Ovary (tissue), 9 donors: ENCODE measurements around the gene GABPB2. TPM values are rescaled to one million over a fixed set of nuclear protein-coding genes. Genes with fewer than 3 reads are reported as not detected.

ENCODE experiments used
- DNase-seq, 5 donors: peaks; one replicate each; pipeline ENCODE4 v3.0.0-alpha.2; 2019 to 2020
- H3K27ac ChIP-seq, 2 donors: fragments of 200-600 bp; one replicate each; pipeline versions ENCODE4 v1.5.1 to v1.8.0; 2019 to 2022
- H3K27me3 ChIP-seq: fragments of 200-600 bp; one replicate; pipeline ENCODE4 v1.8.0; 2022
- H3K36me3 ChIP-seq: fragments of 200-600 bp; sonication (generic); one replicate; pipeline ENCODE4 v1.5.1; 2019
- H3K4me1 ChIP-seq: one replicate; pipeline ENCODE4 v1.8.1; 2013; ENCODE audit warnings: mild to moderate bottlenecking, moderate library complexity; ENCODE audit not compliant: insufficient read depth
- H3K4me3 ChIP-seq: fragments of 200-600 bp; sonication (generic); one replicate; pipeline ENCODE4 v1.5.1; 2017
- H3K9me3 ChIP-seq, 2 donors: fragments of 200-600 bp in 1 of 2; sonication (generic) in 1 of 2; one replicate each; pipeline versions ENCODE4 v1.5.1 to v1.8.1; 2013 to 2019; ENCODE audit warnings: mild to moderate bottlenecking in 1 of 2, moderate library complexity in 1 of 2
- EP300 ChIP-seq: sonication (generic); formaldehyde crosslinking; IDR thresholded peaks from one replicate; pipeline ENCODE4 v1.6.1; 2017; ENCODE audit warnings: antibody characterized with exemption
- POLR2A ChIP-seq: fragments of 450-650 bp; IDR thresholded peaks from one replicate; pipeline ENCODE4 v1.6.1; 2017; ENCODE audit warnings: antibody characterized with exemption, mild to moderate bottlenecking, moderate library complexity
- WGBS, 3 donors: extraction: QIAGEN DNeasy Blood & Tissue Kit in 1 of 3; methylation state at CpG; one replicate each; pipeline versions ENCODE4 v1.1.5 to v1.1.7; 2013 to 2017; 5-methylcytosine and 5-hydroxymethylcytosine counted together
- intact Hi-C, 4 donors: fragments of 100-400 bp; cut with DNase I; formaldehyde crosslinking; loops; one replicate each; pipeline versions ENCODE4 v1.11.0 to v1.15.1; 2022 to 2023
- polyA plus RNA-seq, 2 donors: library from polyadenylated mRNA; stranded (reverse); fragments of 200-250 nt in 1 of 2; fragments of 350-450 nt in 1 of 2; fragmentation: Illumina TruSeq in 1 of 2; extraction: RNeasy Lipid Tissue Mini Kit (QIAGEN cat#74804) in 1 of 2; gene quantifications; one replicate each; pipeline ENCODE4 v1.2.3, GENCODE V29; 2013 to 2014
- small RNA-seq: library from RNA; depleted of rRNA; stranded (forward); fragments of <200 nt; gene quantifications from one replicate; pipeline ENCODE3, GENCODE V24; 2016
- total RNA-seq, 7 donors: library from RNA; depleted of rRNA in 2 of 7; stranded (reverse); fragments of >200 nt in 2 of 7; fragmentation: NEBNext Ultra II Directional in 3 of 7; extraction: Animal tissue kit (Norgen Biotek cat#: 25700) in 3 of 7; gene quantifications; one replicate each; pipeline versions ENCODE4 v1.1.0 to v1.2.4, GENCODE V29; 2016 to 2023
- TF ChIP-seq, protein P1 (sequence below), 3 donors: fragments of 450-650 bp in 2 of 3; fragments of 200-600 bp in 1 of 3; IDR thresholded peaks; one replicate each; pipeline versions ENCODE4 v1.5.1 to v1.8.0; 2016 to 2022; ENCODE audit warnings: antibody characterized with exemption in 3 of 3, mild to moderate bottlenecking in 1 of 3
- donor health status: DM: no; HTN: no; CAD: no; lungs with moderate emphysema.
- donor health status: DM: no; HTN: no; CAD: no.
- donor health status: Bipolar disorder and iron deficiency.
- donor health status: DM: yes; HTN: yes; CAD: no.
- donor health status: DM: no; HTN: no; CAD: no.
- donor health status: DM: yes; HTN: yes; CAD: no.

GABPB2 gene
- total and polyA plus RNA-seq, 9 donors, result 11.4 to 28.1 (median 20.6) TPM

DNA sequence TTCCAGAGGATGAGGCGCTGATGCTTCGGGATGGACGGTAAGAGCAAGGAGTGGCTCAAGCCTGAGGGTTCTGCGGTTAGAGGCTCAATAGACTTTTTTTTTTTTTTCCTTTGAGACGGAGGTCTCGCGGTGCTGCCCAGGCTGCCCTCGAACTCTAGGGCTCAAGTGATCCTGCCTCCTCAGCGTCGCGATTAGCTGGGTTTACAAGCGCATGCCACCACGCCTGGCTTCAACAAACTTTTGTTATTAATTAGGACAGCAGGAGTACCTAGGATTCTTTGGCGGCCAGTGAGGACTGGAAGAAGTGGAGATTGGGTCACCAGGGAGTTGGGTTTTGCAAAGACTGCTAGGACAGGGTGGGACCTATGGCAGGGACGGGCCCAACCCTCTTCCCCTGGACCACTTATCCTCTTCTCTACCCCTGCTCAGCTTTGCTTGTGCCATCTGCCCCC is 96.0 kb downstream of the GABPB2 start:
- H3K27me3 ChIP-seq, result no peaks in the 10 kb centered on the region
- WGBS, 3 donors, result 3 to 4% (median 3%) methylated on average over 15 of the region's 15 CpGs
- DNase-seq, result no peak
- TF ChIP-seq POLR2A (no peak), EP300 (no peak)
- TF ChIP-seq, protein P1, sequence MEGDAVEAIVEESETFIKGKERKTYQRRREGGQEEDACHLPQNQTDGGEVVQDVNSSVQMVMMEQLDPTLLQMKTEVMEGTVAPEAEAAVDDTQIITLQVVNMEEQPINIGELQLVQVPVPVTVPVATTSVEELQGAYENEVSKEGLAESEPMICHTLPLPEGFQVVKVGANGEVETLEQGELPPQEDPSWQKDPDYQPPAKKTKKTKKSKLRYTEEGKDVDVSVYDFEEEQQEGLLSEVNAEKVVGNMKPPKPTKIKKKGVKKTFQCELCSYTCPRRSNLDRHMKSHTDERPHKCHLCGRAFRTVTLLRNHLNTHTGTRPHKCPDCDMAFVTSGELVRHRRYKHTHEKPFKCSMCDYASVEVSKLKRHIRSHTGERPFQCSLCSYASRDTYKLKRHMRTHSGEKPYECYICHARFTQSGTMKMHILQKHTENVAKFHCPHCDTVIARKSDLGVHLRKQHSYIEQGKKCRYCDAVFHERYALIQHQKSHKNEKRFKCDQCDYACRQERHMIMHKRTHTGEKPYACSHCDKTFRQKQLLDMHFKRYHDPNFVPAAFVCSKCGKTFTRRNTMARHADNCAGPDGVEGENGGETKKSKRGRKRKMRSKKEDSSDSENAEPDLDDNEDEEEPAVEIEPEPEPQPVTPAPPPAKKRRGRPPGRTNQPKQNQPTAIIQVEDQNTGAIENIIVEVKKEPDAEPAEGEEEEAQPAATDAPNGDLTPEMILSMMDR (IDR thresholded peaks at IDR 0.05), result no peak
- no peak overlapping the region for H3K27ac ChIP-seq
- H3K9me3 ChIP-seq, result no peaks in the 10 kb centered on the region
- no peaks in the 10 kb centered on the region for H3K36me3 ChIP-seq
- peak overlapping the region; percentile 64 for H3K4me3 ChIP-seq
- intact Hi-C loops, result no loop called here
- peaks cover 7% of the 10 kb centered on the region for H3K4me1 ChIP-seq

DNA sequence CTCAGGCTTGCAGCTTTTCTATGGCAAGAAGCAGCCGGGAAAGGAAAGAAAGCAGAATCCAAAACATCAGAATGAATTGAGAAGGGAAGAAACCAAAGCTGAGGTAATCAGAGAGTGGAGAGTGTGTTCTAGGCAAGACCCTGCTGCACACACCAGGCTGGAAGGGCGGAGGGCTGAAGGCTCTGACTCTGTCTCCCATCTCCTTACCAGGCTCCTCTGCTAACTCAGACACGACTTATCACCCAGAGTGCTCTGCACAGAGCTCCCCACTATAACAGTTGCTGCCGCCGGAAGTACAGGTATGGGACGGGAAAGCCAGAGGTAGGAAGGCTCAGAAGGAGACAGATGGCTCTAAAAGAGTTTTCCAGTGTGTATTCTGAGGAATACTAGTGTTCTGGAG is 96.6 kb downstream of the GABPB2 start:
- no peak for DNase-seq
- H3K4me3 ChIP-seq, result no peak overlapping the region
- TF ChIP-seq, protein P1 (IDR thresholded peaks at IDR 0.05), result no peak
- no peak for TF ChIP-seq POLR2A
- TF ChIP-seq EP300, result no peak
- H3K27ac ChIP-seq, result no peak overlapping the region
- WGBS, 3 donors, result 84 to 86% (median 85%) methylated on average over 6 of the region's 6 CpGs
- intact Hi-C loops, result no loop called here
- no peaks in the 10 kb centered on the region for H3K27me3 ChIP-seq
- peaks cover 7% of the 10 kb centered on the region for H3K4me1 ChIP-seq
- H3K9me3 ChIP-seq, result no peaks in the 10 kb centered on the region
- no peaks in the 10 kb centered on the region for H3K36me3 ChIP-seq

DNA sequence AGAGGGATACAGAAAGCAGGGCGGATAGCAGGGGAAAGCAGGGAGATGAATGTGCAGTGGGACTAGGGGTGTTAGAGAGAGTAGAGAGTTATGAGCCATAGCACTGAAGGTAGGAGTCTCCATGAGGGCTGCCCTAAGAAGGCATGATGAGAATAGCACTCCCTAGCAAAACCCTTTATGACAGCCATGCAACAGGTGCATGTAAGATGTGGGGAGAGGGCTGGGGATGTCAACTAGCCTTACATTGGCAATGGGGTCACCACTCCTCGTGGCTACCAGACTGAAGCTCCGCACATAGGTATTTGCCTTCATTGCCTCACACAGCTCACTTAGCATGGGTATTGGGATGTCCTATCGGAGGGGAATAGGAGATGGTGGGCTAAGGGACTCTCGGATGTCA is 100.6 kb downstream of the GABPB2 start:
- Histone ChIP-seq H3K9me3 (no peaks in the 10 kb centered on the region), H3K4me3 (no peak overlapping the region), H3K27ac (no peak overlapping the region), H3K36me3 (no peaks in the 10 kb centered on the region), H3K27me3 (no peaks in the 10 kb centered on the region), H3K4me1 (peaks cover 2% of the 10 kb centered on the region)
- TF ChIP-seq, protein P1 (IDR thresholded peaks at IDR 0.05), result no peak
- TF ChIP-seq EP300, result no peak
- no peak for TF ChIP-seq POLR2A
- intact Hi-C loops, result no loop called here
- 79 to 89% (median 88%) methylated on average over 5 of the region's 5 CpGs for WGBS, 3 donors
- DNase-seq, result no peak

Small RNA genes within 50 kb of the gene (small RNA-seq; reads per million reads assigned to genes)
- not detected for gene RNU6-884P

Other genes starting within 250 kb of the GABPB2 start
- gene ARNT, start 194.2 kb upstream of the GABPB2 start, total RNA-seq, result 10 to 100 TPM; 52.5 to 79.8 (median 60.5) TPM
- 10 to 100 TPM; 27.9 to 84.0 TPM for gene ARNT, start 194.2 kb upstream of the GABPB2 start, polyA plus RNA-seq
- not detected for gene CTXND2, start 183.6 kb upstream of the GABPB2 start, total RNA-seq
- gene CTXND2, start 183.6 kb upstream of the GABPB2 start, polyA plus RNA-seq, result not detected
- gene SETDB1, start 144.4 kb upstream of the GABPB2 start, total RNA-seq, result 10 to 100 TPM; 21.9 to 49.4 (median 40.9) TPM
- 10 to 100 TPM; 24.0 to 46.2 TPM for gene SETDB1, start 144.4 kb upstream of the GABPB2 start, polyA plus RNA-seq
- gene CERS2, start 95.9 kb upstream of the GABPB2 start, total RNA-seq, result 100 to 1,000 TPM in 5 of 7 donors, 10 to 100 TPM in 2; 91.9 to 198 (median 156) TPM
- 100 to 1,000 TPM; 124 to 339 TPM for gene CERS2, start 95.9 kb upstream of the GABPB2 start, polyA plus RNA-seq
- 1 to 10 TPM in 3 of 7 donors, under 1 TPM in 4; 0.24 to 6.9 (median 0.79) TPM for gene ANXA9, start 88.5 kb upstream of the GABPB2 start, total RNA-seq
- gene ANXA9, start 88.5 kb upstream of the GABPB2 start, polyA plus RNA-seq, result 1 to 10 TPM in 1 of 2 donors, under 1 TPM in 1; 0.44 to 1.2 TPM
- gene MINDY1, start 63.9 kb upstream of the GABPB2 start, total RNA-seq, result 10 to 100 TPM; 17.1 to 35.6 (median 26.9) TPM
- gene MINDY1, start 63.9 kb upstream of the GABPB2 start, polyA plus RNA-seq, result 10 to 100 TPM; 22.1 to 33.0 TPM
- gene PRUNE1, start 62.3 kb upstream of the GABPB2 start, total RNA-seq, result 10 to 100 TPM; 19.1 to 27.2 (median 22.9) TPM
- gene PRUNE1, start 62.3 kb upstream of the GABPB2 start, polyA plus RNA-seq, result 10 to 100 TPM; 17.2 to 30.7 TPM
- gene BNIPL, start 34.2 kb upstream of the GABPB2 start, total RNA-seq, result 10 to 100 TPM in 1 of 7 donors, 1 to 10 TPM in 1, under 1 TPM in 5; 0.17 to 10.6 (median 0.60) TPM
- gene BNIPL, start 34.2 kb upstream of the GABPB2 start, polyA plus RNA-seq, result under 1 TPM; 0.13 to 0.32 TPM
- 1 to 10 TPM; 3.9 to 9.1 (median 7.3) TPM for gene C1orf56, start 23.0 kb upstream of the GABPB2 start, total RNA-seq
- gene C1orf56, start 23.0 kb upstream of the GABPB2 start, polyA plus RNA-seq, result 1 to 10 TPM; 2.6 to 6.6 TPM
- 10 to 100 TPM; 37.6 to 81.9 (median 56.3) TPM for gene CDC42SE1, start 11.1 kb upstream of the GABPB2 start, total RNA-seq
- 10 to 100 TPM; 26.0 to 73.4 TPM for gene CDC42SE1, start 11.1 kb upstream of the GABPB2 start, polyA plus RNA-seq
- gene MLLT11, start 10.4 kb upstream of the GABPB2 start, total RNA-seq, result 1 to 10 TPM; 1.3 to 9.5 (median 2.4) TPM
- gene MLLT11, start 10.4 kb upstream of the GABPB2 start, polyA plus RNA-seq, result 1 to 10 TPM; 1.1 to 3.6 TPM
- gene SEMA6C, start 75.9 kb downstream of the GABPB2 start, total RNA-seq, result 10 to 100 TPM in 5 of 7 donors, 1 to 10 TPM in 2; 8.0 to 18.0 (median 14.7) TPM
- 10 to 100 TPM in 1 of 2 donors, 1 to 10 TPM in 1; 5.0 to 13.4 TPM for gene SEMA6C, start 75.9 kb downstream of the GABPB2 start, polyA plus RNA-seq
- gene TNFAIP8L2, start 85.9 kb downstream of the GABPB2 start, total RNA-seq, result 1 to 10 TPM in 5 of 7 donors, under 1 TPM in 2; 0.48 to 3.8 (median 1.2) TPM
- gene TNFAIP8L2, start 85.9 kb downstream of the GABPB2 start, polyA plus RNA-seq, result 1 to 10 TPM; 2.1 to 4.6 TPM
- gene LYSMD1, start 95.1 kb downstream of the GABPB2 start, total RNA-seq, result 10 to 100 TPM; 12.6 to 20.3 (median 14.3) TPM
- 10 to 100 TPM; 14.3 to 15.5 TPM for gene LYSMD1, start 95.1 kb downstream of the GABPB2 start, polyA plus RNA-seq
- 10 to 100 TPM; 18.6 to 32.7 (median 22.7) TPM for gene SCNM1, start 95.4 kb downstream of the GABPB2 start, total RNA-seq
- 10 to 100 TPM; 33.0 to 38.9 TPM for gene SCNM1, start 95.4 kb downstream of the GABPB2 start, polyA plus RNA-seq
- 1 to 10 TPM in 2 of 7 donors, under 1 TPM in 3, not detected in 2; 0.42 to 1.4 (median 0.88) TPM for gene TMOD4, start 105.2 kb downstream of the GABPB2 start, total RNA-seq
- under 1 TPM in 1 of 2 donors, not detected in 1; 0.15 TPM for gene TMOD4, start 105.2 kb downstream of the GABPB2 start, polyA plus RNA-seq
- 10 to 100 TPM; 24.5 to 53.1 (median 48.9) TPM for gene VPS72, start 119.4 kb downstream of the GABPB2 start, total RNA-seq
- 10 to 100 TPM; 42.2 to 78.4 TPM for gene VPS72, start 119.4 kb downstream of the GABPB2 start, polyA plus RNA-seq
- gene PIP5K1A, start 127.8 kb downstream of the GABPB2 start, total RNA-seq, result 10 to 100 TPM; 33.0 to 62.8 (median 47.5) TPM
- gene PIP5K1A, start 127.8 kb downstream of the GABPB2 start, polyA plus RNA-seq, result 10 to 100 TPM; 19.8 to 50.4 TPM
- gene PSMD4, start 184.0 kb downstream of the GABPB2 start, total RNA-seq, result 100 to 1,000 TPM in 4 of 7 donors, 10 to 100 TPM in 3; 78.1 to 117 (median 108) TPM
- 100 to 1,000 TPM; 116 to 167 TPM for gene PSMD4, start 184.0 kb downstream of the GABPB2 start, polyA plus RNA-seq
- gene ZNF687, start 211.5 kb downstream of the GABPB2 start, total RNA-seq, result 10 to 100 TPM; 20.6 to 37.2 (median 27.6) TPM
- gene ZNF687, start 211.5 kb downstream of the GABPB2 start, polyA plus RNA-seq, result 10 to 100 TPM in 1 of 2 donors, 1 to 10 TPM in 1; 6.4 to 16.3 TPM